SW480 (cell line): ENCODE measurements around the gene MAPK4.
"Not testable (repeated sequence)": the region's sequence is repeated elsewhere in the genome, so short reads cannot be mapped to it uniquely, and the experiment has no call there.

ENCODE experiments used
- DNase-seq: peaks from one replicate; pipeline ENCODE4 v3.0.0-alpha.2; 2016; ENCODE audit warnings: low spot score

MAPK4 gene

DNA sequence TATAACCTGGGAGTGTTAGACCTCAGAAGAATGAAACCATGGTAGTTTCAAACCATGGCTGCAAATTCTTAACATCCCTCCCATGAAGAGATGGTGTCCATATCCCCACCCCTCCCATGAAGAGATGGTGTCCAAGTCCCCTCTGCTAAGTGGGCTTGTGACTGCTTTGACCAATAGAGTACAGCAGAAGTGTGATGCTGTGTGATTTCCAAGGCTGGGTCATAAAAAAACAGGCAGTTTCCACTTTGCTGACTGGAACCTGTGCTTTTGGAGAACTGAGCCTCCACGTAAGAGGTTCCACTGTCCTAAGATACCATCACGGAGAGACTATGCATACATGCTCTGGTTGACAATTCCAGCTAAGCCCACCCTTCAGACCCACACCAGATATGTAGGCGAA lies 194.4 kb downstream of the MAPK4 start:
- DNase-seq, result no peak

DNA sequence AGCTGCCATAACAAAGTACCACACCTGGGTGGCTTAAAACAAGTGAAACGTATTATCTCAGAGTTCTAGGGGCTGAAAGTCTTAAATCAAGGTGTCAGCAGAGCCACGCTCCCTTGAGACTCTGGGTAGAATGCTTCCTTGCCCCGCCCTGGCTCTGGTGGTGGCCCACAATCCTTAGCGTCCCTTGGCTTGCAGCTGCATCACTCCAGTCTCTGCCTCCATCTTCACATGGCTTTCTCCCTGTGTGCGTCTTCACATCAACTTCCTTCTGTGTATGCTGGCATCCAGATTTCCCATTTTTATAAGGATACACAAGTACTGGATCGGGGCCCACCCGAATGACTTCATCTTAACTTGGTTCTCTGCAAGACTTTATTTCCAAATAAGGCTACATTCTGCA lies 197.5 kb downstream of the MAPK4 start:
- DNase-seq, result no peak

DNA sequence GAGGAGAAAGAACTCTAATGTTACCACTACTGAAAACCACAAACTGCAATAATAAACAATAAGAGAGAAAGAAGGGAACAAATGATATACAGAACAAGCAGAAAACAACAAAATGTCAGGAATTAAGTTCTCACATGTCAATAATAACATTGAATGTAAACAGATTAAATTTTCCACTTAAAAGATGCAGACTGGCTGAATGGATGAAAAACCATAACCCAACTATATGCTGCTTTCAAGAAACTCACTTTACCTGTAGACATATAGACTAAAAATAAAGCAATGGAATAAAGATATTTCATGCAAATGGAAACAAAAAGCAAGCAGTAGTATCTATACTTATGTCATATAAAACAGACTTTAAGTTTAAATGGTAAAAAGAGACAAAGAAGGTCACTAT lies 209.6 kb downstream of the MAPK4 start:
- no peak for DNase-seq

DNA sequence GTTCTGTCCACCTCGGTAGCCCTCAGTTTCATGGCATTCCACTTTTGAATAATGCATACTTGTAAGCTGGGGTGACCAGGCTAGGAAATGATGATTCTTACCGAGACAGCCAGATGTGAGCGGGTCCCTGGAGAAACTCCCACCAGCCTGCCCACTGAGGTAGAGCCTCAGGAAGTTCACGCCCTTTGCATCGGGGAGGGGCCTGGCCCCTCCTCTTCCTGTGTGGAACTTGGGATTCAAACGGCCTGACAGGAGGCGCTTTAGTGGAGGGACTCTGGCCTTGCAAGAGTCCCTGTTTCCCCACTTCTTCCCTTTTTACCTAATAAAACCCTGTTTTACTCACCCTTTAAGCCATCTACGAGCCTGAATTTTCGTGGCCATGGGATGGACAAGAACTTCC lies 215.3 kb downstream of the MAPK4 start:
- no peak for DNase-seq

DNA sequence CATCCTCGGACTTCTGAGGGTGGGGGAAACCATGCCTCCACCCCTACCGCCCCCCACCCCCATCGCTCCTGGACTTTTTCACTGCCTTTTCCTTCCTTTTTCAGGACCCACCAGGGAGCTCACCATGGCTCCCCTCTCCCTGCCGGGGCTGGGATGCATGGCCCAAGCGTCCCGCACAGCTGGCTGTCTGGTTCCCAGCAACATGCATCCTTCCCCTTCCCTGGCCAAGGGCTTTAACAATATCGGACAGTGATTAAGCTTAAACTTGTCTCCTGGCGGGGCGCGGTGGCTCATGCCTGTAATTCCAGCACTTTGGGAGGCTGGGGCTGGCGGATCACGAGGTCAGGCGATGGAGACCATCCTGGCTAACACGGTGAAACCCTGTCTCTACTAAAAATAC lies 215.8 kb downstream of the MAPK4 start:
- DNase-seq, result no peak

DNA sequence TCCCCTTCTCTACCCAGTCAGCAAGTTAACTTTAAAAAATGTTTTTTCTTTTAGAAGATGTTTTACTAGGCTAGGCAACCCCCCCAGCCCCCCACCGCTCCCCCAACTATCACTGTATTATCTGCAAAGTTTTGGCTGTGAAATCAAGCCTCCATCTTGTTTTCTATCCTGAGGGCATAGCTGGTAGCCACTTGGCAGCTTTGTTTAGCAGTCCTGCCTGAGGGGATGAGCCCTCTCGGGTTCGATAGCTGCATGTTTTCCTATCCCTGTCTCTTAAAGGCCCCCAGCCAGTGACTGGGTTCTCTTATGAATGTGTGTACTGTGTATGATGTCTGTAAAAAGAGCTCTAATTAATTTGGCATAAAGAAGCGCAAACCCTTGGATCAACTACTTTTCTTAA lies 216.5 kb downstream of the MAPK4 start:
- no peak for DNase-seq

DNA sequence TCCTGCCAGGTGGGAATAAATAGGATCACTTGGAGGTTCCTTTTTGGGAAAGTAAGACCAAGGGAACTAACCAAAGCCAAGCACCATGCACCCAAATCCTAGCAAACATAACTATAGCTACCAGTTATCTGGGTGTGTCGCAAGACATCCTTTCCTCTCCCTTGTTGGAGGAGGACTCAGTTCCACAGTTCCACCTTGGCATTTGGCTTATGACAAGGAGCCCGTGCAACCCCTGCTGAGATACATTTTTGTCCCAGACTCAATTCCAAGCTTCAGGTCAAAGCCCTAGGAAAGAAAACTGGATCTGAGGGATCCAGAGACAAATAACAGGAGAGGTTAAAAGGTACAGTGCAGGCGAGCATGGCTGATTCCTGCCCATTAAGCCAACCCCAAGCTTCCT lies 219.1 kb downstream of the MAPK4 start:
- not testable (repeated sequence) for DNase-seq
